Astrocyte of the cerebellum (primary cell): ENCODE data around the gene RFT1.

Experiments used
- DNase-seq: peaks from one replicate; pipeline ENCODE4 v3.0.0-alpha.2; 2011; ENCODE audit warnings: low read depth
- H3K4me3 ChIP-seq: 2 replicates; pipeline ENCODE4 v1.5.1; 2011; ENCODE audit warnings: mild to moderate bottlenecking, low read depth, low read length, moderate library complexity
- CTCF ChIP-seq: IDR thresholded peaks from 2 replicates; pipeline ENCODE4 v1.5.1; 2012; ENCODE audit warnings: low read length, low read depth, moderate library complexity, mild to moderate bottlenecking; ENCODE audit errors: missing control alignments
- in situ Hi-C: cut with HindIII; loops from 2 replicates; pipeline ENCODE4 v1.10.0; 2017; ENCODE audit warnings: low sequenced_read_pairs

The RFT1 gene

DNA sequence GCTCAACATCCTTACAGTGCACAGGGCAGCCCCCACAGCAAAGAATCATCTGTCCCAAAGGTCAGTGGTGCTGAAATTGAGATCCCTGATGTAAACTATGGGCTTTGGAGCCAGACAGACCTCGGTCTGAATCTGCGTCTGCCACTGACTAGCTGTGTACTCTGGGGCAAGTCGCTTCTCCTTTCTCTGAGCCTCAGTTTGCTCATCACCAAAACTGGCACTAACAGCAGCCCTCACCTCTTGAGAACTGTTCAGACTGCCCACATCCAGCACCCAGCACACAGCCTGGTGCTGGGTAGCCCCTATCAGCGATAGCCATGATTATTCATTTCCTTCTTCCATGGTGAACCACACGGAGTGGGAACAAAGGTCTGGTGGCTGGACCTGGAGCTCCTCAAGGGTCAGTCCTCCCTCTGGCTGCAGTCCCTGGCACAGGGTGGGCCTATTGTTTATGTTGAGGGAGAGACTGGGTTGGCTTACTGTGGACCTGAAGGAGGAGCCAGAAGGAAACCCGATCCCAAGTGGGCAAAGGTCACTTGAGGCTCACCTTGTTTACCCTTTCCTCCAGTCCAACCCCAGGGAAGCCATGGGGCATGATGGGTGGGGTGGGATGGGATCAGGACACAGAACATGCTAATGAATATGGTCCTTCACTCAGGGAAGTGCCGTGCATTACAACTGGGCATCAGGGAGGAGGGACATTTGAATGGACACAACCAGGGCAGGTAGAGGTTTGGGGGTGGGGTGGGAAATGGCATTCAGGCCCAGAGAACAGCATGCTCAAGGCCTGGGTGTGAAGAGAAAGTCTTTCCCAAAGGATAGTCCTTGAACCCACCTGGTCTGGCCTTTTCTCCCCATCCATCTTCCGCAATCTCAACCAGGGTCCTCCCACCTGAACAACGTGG lies 29.2 kb upstream of the RFT1 start:
- no peak overlapping the region for H3K4me3 ChIP-seq
- DNase-seq, result no peak
- in situ Hi-C loops, result no loop called here
- no peak for TF ChIP-seq CTCF

- DNase-seq, result no peak
- no peak for TF ChIP-seq CTCF
- no peak overlapping the region for H3K4me3 ChIP-seq
- in situ Hi-C loops, result no loop called here
Measured at GRCh38 chr3:53158765-53159155, 28.5 kb upstream of the RFT1 start.

DNA sequence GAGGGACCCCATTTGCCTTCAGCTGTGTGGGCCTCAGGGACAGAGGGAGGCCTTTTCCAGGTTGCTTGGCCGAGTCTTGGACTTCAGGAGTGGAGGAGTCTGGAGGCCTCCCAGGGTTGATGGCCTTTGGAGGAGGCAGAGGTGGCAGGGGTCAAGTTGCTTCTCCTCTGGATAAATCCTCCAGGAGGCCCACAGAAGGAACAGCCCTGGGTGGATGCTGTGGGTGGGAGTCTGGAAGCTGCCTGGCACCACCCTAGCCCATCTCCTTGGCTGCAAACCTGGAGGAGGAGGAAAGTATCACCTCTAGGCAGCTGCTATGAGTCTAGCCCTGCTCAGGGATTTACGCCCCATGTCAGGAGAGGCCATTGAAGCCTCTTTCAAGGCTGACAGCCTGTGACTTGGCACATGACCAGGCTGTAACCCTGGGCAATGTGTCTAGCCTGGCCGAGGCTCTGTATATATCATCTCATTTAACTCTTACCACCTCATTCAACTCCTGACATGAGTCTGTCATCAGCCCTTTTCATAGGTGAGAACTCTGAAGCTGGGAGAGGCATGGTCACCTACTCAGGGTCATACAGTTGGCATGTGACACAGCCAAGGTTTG lies 27.8 kb upstream of the RFT1 start:
- TF ChIP-seq CTCF, result no peak
- no peak for DNase-seq
- in situ Hi-C loops, result no loop called here
- no peak overlapping the region for H3K4me3 ChIP-seq

GRCh38 chr3:53156368-53156834 lies 26.2 kb upstream of the RFT1 start:
- TF ChIP-seq CTCF, result no peak
- in situ Hi-C loops, result no loop called here
- H3K4me3 ChIP-seq, result no peak overlapping the region
- DNase-seq, result no peak

DNA sequence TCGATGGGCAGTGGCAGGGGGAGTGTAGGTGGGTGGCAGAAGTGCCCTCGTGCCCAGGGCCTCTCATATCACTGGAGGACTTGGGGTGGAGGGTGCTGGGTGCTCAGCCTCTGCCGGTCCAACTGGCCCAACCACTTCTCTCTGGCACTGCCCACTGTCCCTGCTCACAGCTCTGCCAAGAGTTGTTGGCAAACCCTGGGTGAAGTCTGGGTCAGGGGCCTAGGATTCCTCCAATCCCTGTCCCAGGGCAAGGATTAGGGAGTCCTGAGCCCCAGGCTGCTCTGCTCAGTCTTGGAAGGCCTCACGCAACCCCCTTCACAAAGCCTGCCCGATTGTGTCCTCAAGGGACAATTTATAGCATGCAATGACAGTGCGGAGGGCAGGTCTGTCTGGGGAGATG lies 25.5 kb upstream of the RFT1 start:
- in situ Hi-C loops, result no loop called here
- no peak for TF ChIP-seq CTCF
- H3K4me3 ChIP-seq, result no peak overlapping the region
- no peak for DNase-seq

DNA sequence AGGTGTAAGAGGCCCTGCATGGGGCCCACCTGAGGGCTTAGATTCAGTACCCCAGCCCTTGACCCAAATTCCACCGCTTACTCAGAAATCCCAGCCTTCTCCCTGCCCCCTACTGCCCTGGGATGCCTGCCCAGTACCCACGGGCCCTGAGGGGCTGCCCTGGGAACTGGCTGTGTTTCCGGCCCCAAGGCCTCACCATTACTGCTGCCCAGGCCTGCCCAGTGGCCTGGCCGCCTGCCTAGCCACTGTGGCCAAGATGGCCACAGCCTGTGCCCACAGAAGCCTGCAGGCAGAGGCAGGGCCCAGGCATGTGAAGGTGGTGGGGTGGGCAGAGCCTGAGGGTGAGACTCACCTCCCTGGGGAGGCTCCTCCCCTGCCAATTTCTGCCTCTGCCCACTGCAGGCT lies 24.6 kb upstream of the RFT1 start:
- in situ Hi-C loops, result loop anchor here (5.0 kb wide), 1 partner anchor 32 kb away; no protein-coding TSS in a partner anchor
- no peak for DNase-seq
- TF ChIP-seq CTCF, result no peak
- no peak overlapping the region for H3K4me3 ChIP-seq
